ENCODE data around the gene ULBP2.
"Not testable (repeated sequence)": the region's sequence is repeated elsewhere in the genome, so short reads cannot be mapped to it uniquely, and the experiment has no call there.

Gene ULBP2

DNA sequence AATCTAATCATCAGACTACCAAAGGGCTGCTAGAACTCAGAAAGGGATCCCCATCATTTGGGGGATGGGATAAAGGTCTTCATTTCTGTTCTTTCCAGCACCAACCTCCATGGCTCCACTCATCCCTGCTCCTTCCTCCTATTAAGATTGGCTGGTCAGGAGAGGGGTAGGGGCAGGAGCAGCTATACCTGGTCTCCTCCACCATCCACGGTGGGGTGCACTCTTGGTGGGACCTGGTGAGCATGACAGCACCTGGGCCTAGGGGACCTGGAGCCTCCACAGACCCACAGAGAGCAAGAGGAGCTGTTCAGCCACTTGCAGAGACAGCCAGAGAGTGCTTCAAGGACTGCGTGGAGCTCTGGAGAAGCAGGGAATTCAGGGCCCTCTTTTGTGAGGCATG is 6.1 kb upstream of the ULBP2 start:
- no peak overlapping the region for H3K4me3 ChIP-seq (replicated peaks in 1 of 2; ENCODE audit: low read depth in 2 of 2, low read length in 2 of 2)
- TF ChIP-seq, protein P1, sequence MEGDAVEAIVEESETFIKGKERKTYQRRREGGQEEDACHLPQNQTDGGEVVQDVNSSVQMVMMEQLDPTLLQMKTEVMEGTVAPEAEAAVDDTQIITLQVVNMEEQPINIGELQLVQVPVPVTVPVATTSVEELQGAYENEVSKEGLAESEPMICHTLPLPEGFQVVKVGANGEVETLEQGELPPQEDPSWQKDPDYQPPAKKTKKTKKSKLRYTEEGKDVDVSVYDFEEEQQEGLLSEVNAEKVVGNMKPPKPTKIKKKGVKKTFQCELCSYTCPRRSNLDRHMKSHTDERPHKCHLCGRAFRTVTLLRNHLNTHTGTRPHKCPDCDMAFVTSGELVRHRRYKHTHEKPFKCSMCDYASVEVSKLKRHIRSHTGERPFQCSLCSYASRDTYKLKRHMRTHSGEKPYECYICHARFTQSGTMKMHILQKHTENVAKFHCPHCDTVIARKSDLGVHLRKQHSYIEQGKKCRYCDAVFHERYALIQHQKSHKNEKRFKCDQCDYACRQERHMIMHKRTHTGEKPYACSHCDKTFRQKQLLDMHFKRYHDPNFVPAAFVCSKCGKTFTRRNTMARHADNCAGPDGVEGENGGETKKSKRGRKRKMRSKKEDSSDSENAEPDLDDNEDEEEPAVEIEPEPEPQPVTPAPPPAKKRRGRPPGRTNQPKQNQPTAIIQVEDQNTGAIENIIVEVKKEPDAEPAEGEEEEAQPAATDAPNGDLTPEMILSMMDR (IDR thresholded peaks at IDR 0.05; ENCODE audit: low read depth, low read length), result no peak
- no peak for DNase-seq (ENCODE audit: low read depth in 2 of 2)

DNA sequence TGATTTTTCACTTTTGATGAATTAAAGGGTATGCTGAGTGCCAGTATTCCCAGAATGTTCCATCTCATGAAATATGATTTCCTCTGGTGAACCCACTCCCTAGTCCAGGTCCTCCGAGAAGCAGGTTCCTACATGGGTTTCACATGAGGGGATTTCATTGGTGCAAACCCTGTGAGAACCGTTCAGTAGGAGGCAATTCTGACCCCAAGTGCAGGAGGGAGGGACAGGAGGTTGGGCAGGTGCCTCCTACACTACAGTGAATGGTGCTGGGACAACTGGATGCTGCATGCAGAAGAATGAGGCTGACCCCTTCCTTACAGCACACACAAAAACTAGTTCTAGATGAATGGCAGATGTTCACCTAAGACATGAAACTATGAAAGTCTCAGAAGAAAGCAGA is 5.1 kb upstream of the ULBP2 start:
- DNase-seq (ENCODE audit: low read depth in 2 of 2), result no peak
- TF ChIP-seq, protein P1 (IDR thresholded peaks at IDR 0.05; ENCODE audit: low read depth, low read length), result no peak
- H3K4me3 ChIP-seq (replicated peaks in 1 of 2; ENCODE audit: low read depth in 2 of 2, low read length in 2 of 2), result no peak overlapping the region

DNA sequence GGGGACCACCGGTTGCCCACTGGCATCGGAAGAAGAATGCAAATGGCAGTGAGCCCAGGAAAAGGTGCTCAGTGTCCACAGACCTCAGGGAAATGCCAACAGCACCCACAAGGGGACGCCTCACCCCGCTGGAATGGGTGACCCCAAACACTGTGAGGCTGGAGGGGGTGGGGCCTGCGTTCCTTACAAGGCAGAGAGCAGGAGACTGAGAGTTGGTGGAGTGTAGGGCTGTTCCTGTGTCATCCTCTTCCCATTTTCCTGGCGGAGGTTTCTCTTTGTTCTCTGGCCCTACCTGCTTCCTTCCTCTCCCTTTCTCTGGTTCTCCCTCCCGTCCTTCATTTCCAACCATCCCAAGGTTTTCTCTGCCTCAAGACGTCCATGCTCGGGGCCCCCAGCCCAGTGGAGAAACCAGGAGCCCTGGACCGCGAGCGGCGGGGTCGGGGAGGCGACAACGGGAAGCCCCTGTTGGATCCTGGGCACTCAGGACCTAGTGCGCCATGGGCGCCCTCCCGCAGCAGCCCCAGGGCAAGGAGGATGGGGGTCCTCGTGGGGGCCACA is 3.7 kb upstream of the ULBP2 start:
- peak overlapping the region; percentile 32 to 53 for H3K4me3 ChIP-seq (replicated peaks in 1 of 2; ENCODE audit: low read depth in 2 of 2, low read length in 2 of 2)
- DNase-seq (ENCODE audit: low read depth in 2 of 2), result not testable (repeated sequence)

DNA sequence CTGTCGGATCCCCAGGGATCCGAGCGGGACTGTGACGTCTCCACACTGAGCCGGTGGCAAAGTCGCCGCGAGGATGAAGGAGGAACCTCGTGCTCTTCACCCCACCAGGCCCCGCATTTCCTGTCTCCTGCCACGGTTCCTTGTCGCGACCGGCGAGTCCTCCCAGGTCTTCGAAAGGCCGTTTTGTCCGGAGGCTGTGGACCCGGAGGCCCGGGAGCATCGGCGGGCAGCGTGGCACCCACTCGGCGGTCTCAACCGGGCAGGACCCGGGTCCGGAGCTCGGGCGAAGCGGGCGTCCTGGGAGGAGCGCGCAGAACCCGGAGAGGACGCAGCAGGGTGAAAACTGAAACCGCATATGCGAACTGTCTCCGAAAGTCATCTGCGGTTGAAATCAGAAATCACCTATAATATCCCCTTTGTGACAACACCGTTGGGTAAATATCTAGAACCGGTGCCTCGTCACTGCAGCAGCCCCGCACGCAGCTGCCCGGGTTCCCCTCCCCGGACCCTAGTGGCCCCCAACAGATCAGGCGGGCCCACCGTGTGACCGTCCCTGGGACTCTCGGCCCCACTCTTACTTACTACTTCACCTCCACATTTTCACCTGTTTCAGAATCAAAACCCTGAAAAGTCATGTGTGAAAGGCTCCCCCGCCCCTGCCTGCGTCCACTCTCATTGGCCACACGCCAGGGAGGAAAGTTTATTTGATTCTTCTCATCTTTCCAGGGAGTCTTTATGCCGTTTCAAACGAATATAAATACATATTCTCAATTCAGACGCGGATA is 3.1 kb upstream of the ULBP2 start:
- peak in 1 of 2 donors; percentile 13 for DNase-seq (ENCODE audit: low read depth in 2 of 2)
- TF ChIP-seq, protein P1 (IDR thresholded peaks at IDR 0.05; ENCODE audit: low read depth, low read length), result no peak
- peak overlapping the region; percentile 32 to 53 for H3K4me3 ChIP-seq (replicated peaks in 1 of 2; ENCODE audit: low read depth in 2 of 2, low read length in 2 of 2)

DNA sequence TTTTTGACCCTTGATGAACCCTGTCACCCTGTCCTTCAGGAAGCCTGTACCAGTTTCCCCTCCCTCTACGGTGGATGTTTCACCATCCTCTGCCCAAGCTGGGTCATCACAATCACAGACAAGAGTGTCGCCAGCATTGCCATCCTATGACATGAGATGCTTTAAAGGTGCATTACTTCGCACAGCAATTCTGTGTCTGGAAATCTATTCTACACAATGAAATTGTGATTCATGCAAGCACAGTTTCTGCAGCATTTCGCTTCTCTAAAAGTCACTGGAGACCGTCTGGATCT is 2.5 kb upstream of the ULBP2 start:
- TF ChIP-seq, protein P1 (IDR thresholded peaks at IDR 0.05; ENCODE audit: low read depth, low read length), result no peak
- H3K4me3 ChIP-seq (replicated peaks in 1 of 2; ENCODE audit: low read depth in 2 of 2, low read length in 2 of 2), result no peak overlapping the region
- DNase-seq (ENCODE audit: low read depth in 2 of 2), result no peak

DNA sequence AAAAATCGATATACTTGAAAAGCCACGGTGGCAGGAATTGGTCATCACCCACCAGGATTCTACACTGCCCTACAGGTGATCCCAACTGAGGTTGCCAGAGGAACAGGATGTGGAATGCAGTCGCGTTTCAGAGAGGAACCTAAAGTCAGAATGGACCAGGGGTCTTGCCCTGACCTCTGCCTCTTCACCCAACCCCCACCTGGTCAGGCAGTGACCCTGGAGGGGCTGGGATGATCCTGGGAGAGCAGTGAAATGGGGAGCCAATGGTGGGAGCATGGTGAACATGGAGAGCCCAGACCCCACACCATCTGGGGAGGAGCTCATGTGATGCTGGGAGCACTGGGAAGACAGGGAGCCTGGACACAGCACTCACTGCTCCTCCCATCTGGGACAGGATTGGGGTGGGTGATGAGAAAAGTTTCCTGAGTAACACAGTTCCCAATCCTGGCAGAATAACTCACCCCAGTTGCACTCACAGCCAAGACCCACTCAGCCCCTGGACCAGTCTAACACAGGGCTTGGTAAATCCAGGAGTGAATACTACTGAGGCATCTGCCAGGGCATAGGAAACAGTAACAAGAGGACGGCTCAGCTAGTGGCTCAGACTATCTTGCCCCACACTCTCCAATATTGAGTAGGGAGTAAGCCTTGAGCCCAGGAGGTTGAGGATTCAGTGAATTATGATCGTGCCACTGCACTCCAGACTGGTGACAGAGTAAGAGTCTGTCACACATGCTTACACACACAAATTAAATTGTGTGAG is 1.7 kb upstream of the ULBP2 start:
- H3K4me3 ChIP-seq (replicated peaks in 1 of 2; ENCODE audit: low read depth in 2 of 2, low read length in 2 of 2), result no peak overlapping the region
- TF ChIP-seq, protein P1 (IDR thresholded peaks at IDR 0.05; ENCODE audit: low read depth, low read length), result no peak
- no peak for DNase-seq (ENCODE audit: low read depth in 2 of 2)

DNA sequence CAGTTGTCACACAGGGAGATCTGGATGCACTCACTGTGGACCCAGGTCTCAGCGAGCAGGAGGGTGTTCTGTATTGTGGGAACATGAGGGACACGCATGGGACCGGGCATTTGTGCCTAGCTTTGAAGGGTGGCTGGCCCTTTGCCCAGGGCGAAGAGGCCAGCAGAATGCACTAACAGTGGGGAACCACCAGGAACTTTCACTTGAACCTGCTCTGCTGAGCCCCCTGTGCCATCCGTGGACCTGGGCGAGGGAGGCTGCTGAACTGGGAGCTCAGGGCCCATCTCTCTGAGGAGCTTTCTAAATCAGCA is 1.2 kb upstream of the ULBP2 start:
- H3K4me3 ChIP-seq (replicated peaks in 1 of 2; ENCODE audit: low read depth in 2 of 2, low read length in 2 of 2), result no peak overlapping the region
- TF ChIP-seq, protein P1 (IDR thresholded peaks at IDR 0.05; ENCODE audit: low read depth, low read length), result no peak
- no peak for DNase-seq (ENCODE audit: low read depth in 2 of 2)

Data from cardiac fibroblast (primary cell).